ENCODE results near the gene PDE3B. TPM values are rescaled to one million over a fixed set of nuclear protein-coding genes. Genes with fewer than 3 reads are reported as not detected.
"Not testable (repeated sequence)": the region's sequence is repeated elsewhere in the genome, so short reads cannot be mapped to it uniquely, and the experiment has no call there.

Gene PDE3B
- total RNA-seq, 1 experiment from 2014 or later = not detected

GRCh38 chr11:14881576-14882193, 238.1 kb downstream of the PDE3B start:
- no peak overlapping the region for H3K4me3 ChIP-seq (ENCODE audit: low read length)
- no peaks in the 10 kb centered on the region for H3K79me2 ChIP-seq (ENCODE audit: low read length)
- H3K27ac ChIP-seq (ENCODE audit: low read length) = no peak overlapping the region
- H3K9ac ChIP-seq (ENCODE audit: low read length) = no peak overlapping the region
- H3K4me1 ChIP-seq (ENCODE audit: low read length) = no peaks in the 10 kb centered on the region
- no peak for DNase-seq
- H3K36me3 ChIP-seq (ENCODE audit: insufficient read depth, low read length) = no peaks in the 10 kb centered on the region
- no peak overlapping the region for H3K4me2 ChIP-seq (ENCODE audit: low read depth, low read length, poor library complexity, severe bottlenecking)
- no peaks in the 10 kb centered on the region for H4K20me1 ChIP-seq (ENCODE audit: insufficient read depth, low read depth, low read length)
- no peaks in the 10 kb centered on the region for H3K9me3 ChIP-seq (ENCODE audit: low read length)
- no peaks in the 10 kb centered on the region for H3K9me2 ChIP-seq (replicated peaks; ENCODE audit: insufficient read depth, low read length)
- H3K27me3 ChIP-seq (ENCODE audit: low read length) = no peaks in the 10 kb centered on the region
- H2AFZ ChIP-seq (ENCODE audit: low read length) = no peak overlapping the region

- Histone ChIP-seq H3K27me3 (ENCODE audit: low read length) (no peaks in the 10 kb centered on the region), H3K9me2 (replicated peaks; ENCODE audit: insufficient read depth, low read length) (no peaks in the 10 kb centered on the region), H2AFZ (ENCODE audit: low read length) (no peak overlapping the region), H3K4me3 (ENCODE audit: low read length) (no peak overlapping the region), H3K79me2 (ENCODE audit: low read length) (no peaks in the 10 kb centered on the region), H3K4me2 (ENCODE audit: low read depth, low read length, poor library complexity, severe bottlenecking) (no peak overlapping the region), H3K9ac (ENCODE audit: low read length) (no peak overlapping the region), H4K20me1 (ENCODE audit: insufficient read depth, low read depth, low read length) (no peaks in the 10 kb centered on the region), H3K9me3 (ENCODE audit: low read length) (no peaks in the 10 kb centered on the region), H3K36me3 (ENCODE audit: insufficient read depth, low read length) (no peaks in the 10 kb centered on the region), H3K27ac (ENCODE audit: low read length) (no peak overlapping the region), H3K4me1 (ENCODE audit: low read length) (no peaks in the 10 kb centered on the region)
- DNase-seq = no peak
Measured at GRCh38 chr11:14882196-14882595, 238.6 kb downstream of the PDE3B start.

- H3K9me3 ChIP-seq (ENCODE audit: low read length); H3K9me2 ChIP-seq (replicated peaks; ENCODE audit: insufficient read depth, low read length); H3K9ac ChIP-seq (ENCODE audit: low read length); H3K27ac ChIP-seq (ENCODE audit: low read length); H3K4me1 ChIP-seq (ENCODE audit: low read length); H3K79me2 ChIP-seq (ENCODE audit: low read length); H3K36me3 ChIP-seq (ENCODE audit: insufficient read depth, low read length); H3K27me3 ChIP-seq (ENCODE audit: low read length); H3K4me3 ChIP-seq (ENCODE audit: low read length); H4K20me1 ChIP-seq (ENCODE audit: insufficient read depth, low read depth, low read length); DNase-seq; H3K4me2 ChIP-seq (ENCODE audit: low read depth, low read length, poor library complexity, severe bottlenecking); H2AFZ ChIP-seq (ENCODE audit: low read length): not testable (repeated sequence)
Measured at GRCh38 chr11:14883683-14884082, 240.1 kb downstream of the PDE3B start.

- no peak overlapping the region for H3K4me2 ChIP-seq (ENCODE audit: low read depth, low read length, poor library complexity, severe bottlenecking)
- H3K36me3 ChIP-seq (ENCODE audit: insufficient read depth, low read length) = no peaks in the 10 kb centered on the region
- H4K20me1 ChIP-seq (ENCODE audit: insufficient read depth, low read depth, low read length) = no peaks in the 10 kb centered on the region
- no peaks in the 10 kb centered on the region for H3K79me2 ChIP-seq (ENCODE audit: low read length)
- H3K9ac ChIP-seq (ENCODE audit: low read length) = no peak overlapping the region
- no peaks in the 10 kb centered on the region for H3K27me3 ChIP-seq (ENCODE audit: low read length)
- no peaks in the 10 kb centered on the region for H3K9me2 ChIP-seq (replicated peaks; ENCODE audit: insufficient read depth, low read length)
- no peak overlapping the region for H3K4me3 ChIP-seq (ENCODE audit: low read length)
- H3K4me1 ChIP-seq (ENCODE audit: low read length) = no peaks in the 10 kb centered on the region
- H3K27ac ChIP-seq (ENCODE audit: low read length) = no peak overlapping the region
- H3K9me3 ChIP-seq (ENCODE audit: low read length) = no peaks in the 10 kb centered on the region
- no peak for DNase-seq
- H2AFZ ChIP-seq (ENCODE audit: low read length) = no peak overlapping the region
Measured at GRCh38 chr11:14884667-14885273, 241.2 kb downstream of the PDE3B start.

- Histone ChIP-seq H3K27ac (ENCODE audit: low read length) (no peak overlapping the region), H3K36me3 (ENCODE audit: insufficient read depth, low read length) (no peaks in the 10 kb centered on the region), H2AFZ (ENCODE audit: low read length) (no peak overlapping the region), H3K4me2 (ENCODE audit: low read depth, low read length, poor library complexity, severe bottlenecking) (no peak overlapping the region), H3K4me1 (ENCODE audit: low read length) (peaks cover 9% of the 10 kb centered on the region), H3K9ac (ENCODE audit: low read length) (no peak overlapping the region), H3K9me3 (ENCODE audit: low read length) (no peaks in the 10 kb centered on the region), H3K9me2 (replicated peaks; ENCODE audit: insufficient read depth, low read length) (no peaks in the 10 kb centered on the region), H3K79me2 (ENCODE audit: low read length) (no peaks in the 10 kb centered on the region), H3K27me3 (ENCODE audit: low read length) (no peaks in the 10 kb centered on the region), H3K4me3 (ENCODE audit: low read length) (no peak overlapping the region), H4K20me1 (ENCODE audit: insufficient read depth, low read depth, low read length) (no peaks in the 10 kb centered on the region)
- DNase-seq = no peak
Measured at GRCh38 chr11:14886513-14886912, 242.9 kb downstream of the PDE3B start.

GRCh38 chr11:14891143-14892035, 247.8 kb downstream of the PDE3B start:
- no peaks in the 10 kb centered on the region for H3K9me3 ChIP-seq (ENCODE audit: low read length)
- H3K4me3 ChIP-seq (ENCODE audit: low read length) = peak overlapping the region; percentile 75
- DNase-seq = peak; percentile 94
- H3K4me1 ChIP-seq (ENCODE audit: low read length) = peaks cover 32% of the 10 kb centered on the region
- H3K36me3 ChIP-seq (ENCODE audit: insufficient read depth, low read length) = no peaks in the 10 kb centered on the region
- H3K9ac ChIP-seq (ENCODE audit: low read length) = peak overlapping the region; percentile 72
- H3K4me2 ChIP-seq (ENCODE audit: low read depth, low read length, poor library complexity, severe bottlenecking) = peak overlapping the region; percentile 86
- H3K79me2 ChIP-seq (ENCODE audit: low read length) = no peaks in the 10 kb centered on the region
- H2AFZ ChIP-seq (ENCODE audit: low read length) = peak overlapping the region; percentile 97
- H3K27ac ChIP-seq (ENCODE audit: low read length) = no peak overlapping the region
- no peaks in the 10 kb centered on the region for H3K27me3 ChIP-seq (ENCODE audit: low read length)
- no peaks in the 10 kb centered on the region for H4K20me1 ChIP-seq (ENCODE audit: insufficient read depth, low read depth, low read length)
- no peaks in the 10 kb centered on the region for H3K9me2 ChIP-seq (replicated peaks; ENCODE audit: insufficient read depth, low read length)

- H3K4me2 ChIP-seq (ENCODE audit: low read depth, low read length, poor library complexity, severe bottlenecking) = peak within 1 kb of the TSS; percentile 86
- H3K4me3 ChIP-seq (ENCODE audit: low read length) = peak within 1 kb of the TSS; percentile 75
- H4K20me1 ChIP-seq (ENCODE audit: insufficient read depth, low read depth, low read length) = no peaks in the 10 kb centered on the region
- H3K27ac ChIP-seq (ENCODE audit: low read length) = no peak within 1 kb of the TSS
- no peaks in the 10 kb centered on the region for H3K9me3 ChIP-seq (ENCODE audit: low read length)
- peak within 1 kb of the TSS; percentile 97 for H2AFZ ChIP-seq (ENCODE audit: low read length)
- H3K27me3 ChIP-seq (ENCODE audit: low read length) = no peaks in the 10 kb centered on the region
- peak; percentile 97 for DNase-seq
- no peaks in the 10 kb centered on the region for H3K79me2 ChIP-seq (ENCODE audit: low read length)
- H3K9ac ChIP-seq (ENCODE audit: low read length) = peak within 1 kb of the TSS; percentile 72
- H3K9me2 ChIP-seq (replicated peaks; ENCODE audit: insufficient read depth, low read length) = no peaks in the 10 kb centered on the region
- H3K4me1 ChIP-seq (ENCODE audit: low read length) = peaks cover 37% of the 10 kb centered on the region
- H3K36me3 ChIP-seq (ENCODE audit: insufficient read depth, low read length) = no peaks in the 10 kb centered on the region
Measured at GRCh38 chr11:14892036-14892556, 248.5 kb downstream of the PDE3B start, which contains the start of gene CYP2R1. TSS of gene CYP2R1 (minus strand) at chr11:14892231. CDS start at chr11:14892205, 26 bp downstream.

GRCh38 chr11:14892577-14892976, 249.0 kb downstream of the PDE3B start:
- H3K27me3 ChIP-seq (ENCODE audit: low read length) = no peaks in the 10 kb centered on the region
- peak overlapping the region; percentile 86 for H3K4me2 ChIP-seq (ENCODE audit: low read depth, low read length, poor library complexity, severe bottlenecking)
- no peaks in the 10 kb centered on the region for H3K79me2 ChIP-seq (ENCODE audit: low read length)
- no peaks in the 10 kb centered on the region for H3K9me2 ChIP-seq (replicated peaks; ENCODE audit: insufficient read depth, low read length)
- no peak for DNase-seq
- no peaks in the 10 kb centered on the region for H4K20me1 ChIP-seq (ENCODE audit: insufficient read depth, low read depth, low read length)
- no peak overlapping the region for H3K27ac ChIP-seq (ENCODE audit: low read length)
- H3K4me1 ChIP-seq (ENCODE audit: low read length) = peaks cover 37% of the 10 kb centered on the region
- H3K4me3 ChIP-seq (ENCODE audit: low read length) = peak overlapping the region; percentile 75; the same call in 1 of the 2 replicates
- H2AFZ ChIP-seq (ENCODE audit: low read length) = no peak overlapping the region; the same call in 1 of the 2 replicates
- no peaks in the 10 kb centered on the region for H3K36me3 ChIP-seq (ENCODE audit: insufficient read depth, low read length)
- H3K9me3 ChIP-seq (ENCODE audit: low read length) = no peaks in the 10 kb centered on the region
- 0 out of 2 replicates have a peak overlapping the region, but pooled peaks have one; percentile 23 for H3K9ac ChIP-seq (ENCODE audit: low read length)

Data from Karpas-422 (cell line).